SK-N-SH (cell line): ENCODE measurements around the gene FIZ1. TPM values are rescaled to one million over a fixed set of nuclear protein-coding genes. Genes with fewer than 3 reads are reported as not detected.

Source experiments
- CTCF ChIA-PET: fragments of 300-600, 350-600 bp; formaldehyde crosslinking; extraction: SDS; loops from one replicate; lab custom pipeline; 2021; lab: Yijun Ruan, JAX
- POLR2A ChIA-PET: fragments of 350-600 bp; sonication (Branson Sonifier 250); formaldehyde crosslinking; extraction: SDS; loops from one replicate; lab custom pipeline; 2020; ENCODE audit warnings: antibody characterized with exemption, inconsistent platforms; lab: Yijun Ruan, JAX
- DNase-seq: peaks from one replicate; pipeline ENCODE4 v3.0.0; 2012
- H2AFZ ChIP-seq: fragments of 200-600 bp; sonication (generic); 2 replicates; pipeline ENCODE4 v1.8.1; 2016; ENCODE audit warnings: antibody characterized with exemption, mild to moderate bottlenecking, low read depth
- H3F3A ChIP-seq: fragments of 200-600 bp; sonication (generic); replicated peaks from 2 replicates; pipeline ENCODE3; 2016; ENCODE audit warnings: antibody characterized with exemption, mild to moderate bottlenecking; ENCODE audit not compliant: insufficient read depth
- H3K27ac ChIP-seq, 2 experiments: fragments of 200-500 bp in 1 of 2; fragments of 200-600 bp in 1 of 2; sonication (Bioruptor generic) in 1 of 2; sonication (generic), shearing (Covaris generic) in 1 of 2; 2 replicates each; pipeline versions ENCODE4 v1.5.1 to v1.6.1; 2014 to 2016; ENCODE audit warnings: low read depth in 2 of 2, inconsistent platforms in 1 of 2, low read length in 1 of 2, mild to moderate bottlenecking in 1 of 2, mixed read lengths in 1 of 2
- H3K27me3 ChIP-seq: fragments of 200-600 bp; sonication (generic), shearing (Covaris generic); 2 replicates; pipeline ENCODE4 v1.6.1; 2016; ENCODE audit warnings: mixed run types; ENCODE audit not compliant: insufficient read depth
- H3K36me3 ChIP-seq, 2 experiments: fragments of 200-500 bp in 1 of 2; fragments of 200-600 bp in 1 of 2; sonication (Bioruptor generic) in 1 of 2; sonication (generic) in 1 of 2; replicated peaks in 1 of 2; 2 replicates each; pipeline versions ENCODE3 to v1.5.1; 2014 to 2016; ENCODE audit warnings: low read length in 1 of 2, mild to moderate bottlenecking in 1 of 2; ENCODE audit not compliant: insufficient read depth in 2 of 2, control insufficient read depth in 1 of 2
- H3K4me1 ChIP-seq, 2 experiments: fragments of 200-500 bp in 1 of 2; fragments of 200-600 bp in 1 of 2; sonication (Bioruptor generic) in 1 of 2; sonication (generic), shearing (Covaris generic) in 1 of 2; 2 replicates each; pipeline versions ENCODE4 v1.5.1 to v1.6.1; 2014 to 2016; ENCODE audit warnings: low read depth in 1 of 2, low read length in 1 of 2, mixed run types in 1 of 2; ENCODE audit not compliant: insufficient read depth in 2 of 2, control insufficient read depth in 1 of 2
- H3K4me2 ChIP-seq: fragments of 200-600 bp; sonication (generic), shearing (Covaris generic); 2 replicates; pipeline ENCODE4 v1.6.1; 2017; ENCODE audit warnings: mixed run types
- H3K4me3 ChIP-seq, 2 experiments: fragments of 200-500 bp in 1 of 2; fragments of 200-600 bp in 1 of 2; sonication (Bioruptor generic) in 1 of 2; sonication (generic), shearing (Covaris generic) in 1 of 2; 2 replicates each; pipeline versions ENCODE4 v1.5.1 to v1.8.1; 2014 to 2016; ENCODE audit warnings: low read depth in 2 of 2, inconsistent platforms in 1 of 2, low read length in 1 of 2, mild to moderate bottlenecking in 1 of 2, mixed read lengths in 1 of 2, moderate library complexity in 1 of 2
- H3K79me2 ChIP-seq: fragments of 200-600 bp; sonication (generic); 2 replicates; pipeline ENCODE4 v1.8.1; 2017; ENCODE audit warnings: mild to moderate bottlenecking; ENCODE audit not compliant: insufficient read depth
- H3K9ac ChIP-seq: fragments of 200-600 bp; sonication (generic); 2 replicates; pipeline ENCODE4 v1.6.1; 2017; ENCODE audit warnings: mixed run types
- H3K9me2 ChIP-seq: fragments of 200-600 bp; sonication (generic); 2 replicates; pipeline ENCODE4 v1.6.1; 2017; ENCODE audit warnings: mixed run types
- H3K9me3 ChIP-seq: fragments of 200-600 bp; sonication (generic); 2 replicates; pipeline ENCODE4 v1.6.1; 2017; ENCODE audit warnings: mixed run types, mild to moderate bottlenecking, moderate library complexity
- H4K20me1 ChIP-seq: fragments of 200-600 bp; sonication (generic); 2 replicates; pipeline ENCODE4 v1.6.1; 2017; ENCODE audit warnings: mild to moderate bottlenecking, mixed run types; ENCODE audit not compliant: insufficient read depth
- CTCF ChIP-seq: fragments of 200-600 bp; sonication (generic); IDR thresholded peaks from 2 replicates; pipeline ENCODE4 v1.6.1; 2017; ENCODE audit warnings: antibody characterized with exemption, mild to moderate bottlenecking, moderate library complexity
- EP300 ChIP-seq, 2 experiments: IDR thresholded peaks; 2 replicates each; pipeline versions ENCODE4 v1.4.0 to v1.6.1; 2012; ENCODE audit warnings: borderline replicate concordance in 1 of 2, low read depth in 1 of 2, low read length in 1 of 2
- FOXJ3 ChIP-seq: sonication (generic); formaldehyde crosslinking; IDR thresholded peaks from 2 replicates; pipeline ENCODE4 v1.5.1; 2020; ENCODE audit warnings: mild to moderate bottlenecking, missing genetic modification reagents
- FOXM1 ChIP-seq: IDR thresholded peaks from 2 replicates; pipeline ENCODE4 v1.4.0; 2012; ENCODE audit warnings: low read depth, mild to moderate bottlenecking
- PBX3 ChIP-seq: IDR thresholded peaks from 2 replicates; pipeline ENCODE4; 2012
- POLR2AphosphoS5 ChIP-seq: IDR thresholded peaks from 2 replicates; pipeline ENCODE4 v1.6.1; 2012; ENCODE audit warnings: low read depth, low read length
- RAD21 ChIP-seq: IDR thresholded peaks from 2 replicates; pipeline ENCODE4 v1.6.1; 2012; ENCODE audit warnings: mild to moderate bottlenecking, low read length
- RCOR1 ChIP-seq: fragments of 150-350 bp; IDR thresholded peaks from 2 replicates; pipeline ENCODE4 v1.6.1; 2017; ENCODE audit warnings: antibody characterized with exemption, low read length
- RFX5 ChIP-seq: IDR thresholded peaks from 2 replicates; pipeline ENCODE4 v1.6.1; 2012; ENCODE audit warnings: mild to moderate bottlenecking, improper control_type of control experiment, low read length
- SMC3 ChIP-seq: IDR thresholded peaks from 2 replicates; pipeline ENCODE4 v1.6.1; 2012; ENCODE audit warnings: low read depth, low read length, improper control_type of control experiment
- USF1 ChIP-seq: IDR thresholded peaks from 2 replicates; pipeline ENCODE4 v1.4.0; 2012; ENCODE audit warnings: low read depth, borderline replicate concordance
- USF2 ChIP-seq: fragments of 150-350 bp; IDR thresholded peaks from 2 replicates; pipeline ENCODE4 v1.6.1; 2017; ENCODE audit warnings: antibody characterized with exemption, low read length, low read depth, borderline replicate concordance
- YY1 ChIP-seq: IDR thresholded peaks from 2 replicates; pipeline ENCODE4 v1.4.0; 2012; ENCODE audit warnings: low read depth, mild to moderate bottlenecking
- ZBTB33 ChIP-seq: IDR thresholded peaks from 2 replicates; pipeline ENCODE4 v1.4.0; 2012; ENCODE audit warnings: low read depth, borderline replicate concordance
- WGBS: methylation state at CpG from one replicate; pipeline ENCODE4 v1.1.6; 2017; ENCODE audit warnings: low lambda C conversion rate; 5-methylcytosine and 5-hydroxymethylcytosine counted together
- polyA plus RNA-seq, 3 experiments: library from polyadenylated mRNA; depleted of rRNA; stranded (reverse); fragments of >200 nt; gene quantifications; 2 replicates each; pipeline ENCODE4 v1.2.3, GENCODE V29; 2012

FIZ1 gene
- polyA plus RNA-seq, 1 of the 3 experiments (the other 2 are of a cell fraction), result 5.7 TPM

GRCh38 chr19:55559684-55560083 lies 39.6 kb downstream of the FIZ1 start:
- no peaks in the 10 kb centered on the region for H3K27me3 ChIP-seq
- no peak overlapping the region for H3K27ac ChIP-seq
- WGBS, result 76% methylated on average over 9 of the region's 9 CpGs
- no peaks in the 10 kb centered on the region for H3K9me2 ChIP-seq
- H3K4me3 ChIP-seq, result no peak overlapping the region
- no peaks in the 10 kb centered on the region for H3F3A ChIP-seq
- no peaks in the 10 kb centered on the region for H3K79me2 ChIP-seq
- TF ChIP-seq CTCF (no peak), YY1 (no peak), ZBTB33 (no peak), FOXJ3 (CRISPR knock-in tag) (no peak), USF2 (no peak), SMC3 (no peak), RAD21 (no peak), PBX3 (no peak), EP300 (IDR thresholded peaks at IDR 0.05; ENCODE audit: borderline replicate concordance in 1 of 2, low read depth in 1 of 2, low read length in 1 of 2) (no peak), USF1 (no peak), RCOR1 (no peak), POLR2AphosphoS5 (no peak), FOXM1 (no peak), RFX5 (no peak)
- H3K4me2 ChIP-seq, result no peak overlapping the region
- DNase-seq, result no peak
- no peak overlapping the region for H2AFZ ChIP-seq
- H3K9ac ChIP-seq, result no peak overlapping the region
- H4K20me1 ChIP-seq, result no peaks in the 10 kb centered on the region
- ChIA-PET POLR2A (no interaction called here), CTCF (interaction anchor here (0.6 to 0.8 kb wide), 2 partner anchors 10 to 56 kb away, joined by 3 read pairs; no protein-coding TSS in a partner anchor)
- no peaks in the 10 kb centered on the region for H3K4me1 ChIP-seq
- no peaks in the 10 kb centered on the region for H3K36me3 ChIP-seq
- no peaks in the 10 kb centered on the region for H3K9me3 ChIP-seq
